ENCODE data around the gene NCF4. TPM values are rescaled to one million over a fixed set of nuclear protein-coding genes. Genes with fewer than 3 reads are reported as not detected.
A peak's percentile ranks its signal among the peaks of the same experiment; 100 is the strongest.

The NCF4 gene
- total and polyA plus RNA-seq, 9 of the 15 experiments (the other 6 are each of a cell fraction or from before 2014, with no cell fraction given): 0.04 to 0.95 (median 0.33) TPM

GRCh38 chr22:36846949-36847348 is 13.9 kb upstream of the NCF4 start:
- in situ Hi-C loops (cut with MboI): no loop called here

GRCh38 chr22:36850056-36850455 is 10.8 kb upstream of the NCF4 start:
- in situ Hi-C loops (cut with MboI): no loop called here

More at GRCh38 chr22:36846949-36847348, 13.9 kb upstream of the NCF4 start:
- H3K9me1 ChIP-seq (ENCODE audit: control insufficient read depth, insufficient read depth, low read length): no peaks in the 10 kb centered on the region
- no peak overlapping the region for H3K4me2 ChIP-seq (ENCODE audit: insufficient read depth, low read length)
- no peaks in the 10 kb centered on the region for H3K4me1 ChIP-seq (replicated peaks in 1 of 2; ENCODE audit: control insufficient read depth in 2 of 2, insufficient read depth in 2 of 2, low read length in 2 of 2)
- H2AFZ ChIP-seq (ENCODE audit: low read depth, low read length): no peak overlapping the region
- intact Hi-C loops (cut with micrococcal nuclease): no loop called here
- 0% methylated on average over 6 of the region's 6 CpGs for WGBS (ENCODE audit: insufficient coverage, low coverage, missing lambda C conversion rate)
- no peak overlapping the region for H3K4me3 ChIP-seq
- no peak overlapping the region for H3K9ac ChIP-seq (ENCODE audit: insufficient read depth in 1 of 2, low read depth in 2 of 2, low read length in 2 of 2)
- BruUV-seq (replicated peaks): no TSS peak
- no peaks in the 10 kb centered on the region for H3K9me3 ChIP-seq (replicated peaks; ENCODE audit: control insufficient read depth, insufficient read depth, low read depth, low read length)
- CTCF ChIA-PET (ENCODE audit: low intra/inter-chr PET ratio): no interaction called here
- FAIRE-seq: no peak
- POLR2A ChIA-PET: no interaction called here
- H3K79me2 ChIP-seq (ENCODE audit: control insufficient read depth, insufficient read depth, low read length): no peaks in the 10 kb centered on the region
- H3K27ac ChIP-seq (ENCODE audit: extremely low read depth, low read depth, low read length): no peak overlapping the region
- no peaks in the 10 kb centered on the region for H4K20me1 ChIP-seq (replicated peaks; ENCODE audit: control insufficient read depth, insufficient read depth, low read length)
- H3K36me3 ChIP-seq (ENCODE audit: control insufficient read depth, insufficient read depth, low read length): no peaks in the 10 kb centered on the region
- H3K27me3 ChIP-seq (ENCODE audit: control insufficient read depth in 2 of 2, insufficient read depth in 2 of 2, low read length in 2 of 2): peaks cover 0 to 34% of the 10 kb centered on the region in 2 experiments; a peak in 2 of 5 replicates
- no peak for DNase-seq (ENCODE audit: extremely low read depth in 1 of 4, low spot score in 3 of 4)
- TF ChIP-seq MYNN (IDR thresholded peaks at IDR 0.05) (peak; percentile 89), MYNN (CRISPR knock-in tag; IDR thresholded peaks at IDR 0.05) (no peak; the same call in 1 of the 2 replicates), ZNF764 (CRISPR knock-in tag; IDR thresholded peaks at IDR 0.05; ENCODE audit: low read depth) (no peak)
- ATAC-seq: no peak

More at GRCh38 chr22:36850056-36850455, 10.8 kb upstream of the NCF4 start:
- Histone ChIP-seq H4K20me1 (replicated peaks; ENCODE audit: control insufficient read depth, insufficient read depth, low read length) (no peaks in the 10 kb centered on the region), H3K4me1 (replicated peaks in 1 of 2; ENCODE audit: control insufficient read depth in 2 of 2, insufficient read depth in 2 of 2, low read length in 2 of 2) (no peaks in the 10 kb centered on the region; a peak in 1 of 5 replicates), H3K4me2 (ENCODE audit: insufficient read depth, low read length) (no peak overlapping the region), H3K36me3 (ENCODE audit: control insufficient read depth, insufficient read depth, low read length) (no peaks in the 10 kb centered on the region), H3K27ac (ENCODE audit: extremely low read depth, low read depth, low read length) (no peak overlapping the region), H3K4me3 (no peak overlapping the region), H3K79me2 (ENCODE audit: control insufficient read depth, insufficient read depth, low read length) (no peaks in the 10 kb centered on the region), H3K9ac (ENCODE audit: insufficient read depth in 1 of 2, low read depth in 2 of 2, low read length in 2 of 2) (no peak overlapping the region), H3K27me3 (ENCODE audit: control insufficient read depth in 2 of 2, insufficient read depth in 2 of 2, low read length in 2 of 2) (peaks cover 0 to 31% of the 10 kb centered on the region in 2 experiments; a peak in 2 of 5 replicates), H3K9me3 (replicated peaks; ENCODE audit: control insufficient read depth, insufficient read depth, low read depth, low read length) (no peaks in the 10 kb centered on the region), H3K9me1 (ENCODE audit: control insufficient read depth, insufficient read depth, low read length) (no peaks in the 10 kb centered on the region), H2AFZ (ENCODE audit: low read depth, low read length) (no peak overlapping the region)
- ATAC-seq (no peak), DNase-seq (ENCODE audit: extremely low read depth in 1 of 4, low spot score in 3 of 4) (no peak), FAIRE-seq (no peak)
- 5% methylated on average over 12 of the region's 14 CpGs for WGBS (ENCODE audit: insufficient coverage, low coverage, missing lambda C conversion rate)
- no TSS peak for BruUV-seq (replicated peaks)
- POLR2A ChIA-PET: interaction anchor here (0.5 kb wide), 1 partner anchor 234 kb away, joined by 3 read pairs; no protein-coding TSS in a partner anchor
- intact Hi-C loops (cut with micrococcal nuclease): no loop called here
- CTCF ChIA-PET (ENCODE audit: low intra/inter-chr PET ratio): no interaction called here
- TF ChIP-seq CCNT2 (IDR thresholded peaks at IDR 0.05; ENCODE audit: borderline replicate concordance, extremely low read depth, insufficient read length, low read depth, low read length) (no peak), BMI1 (IDR thresholded peaks at IDR 0.05; ENCODE audit: low read length) (no peak), E4F1 (CRISPR knock-in tag; IDR thresholded peaks at IDR 0.05; ENCODE audit: borderline replicate concordance) (no peak), ZNF507 (tag; conservative IDR thresholded peaks at IDR 0.05) (no peak), ZNF780A (CRISPR knock-in tag; IDR thresholded peaks at IDR 0.05) (no peak), SP2 (IDR thresholded peaks at IDR 0.05; ENCODE audit: extremely low read depth, low read depth, low read length, poor library complexity, severe bottlenecking) (no peak)

All from K562 (cell line).